ENCODE measurements around the gene PAX7.

The PAX7 gene

GRCh38 chr1:18651713-18652112, 21.1 kb downstream of the PAX7 start:
- Histone ChIP-seq H3K79me2 (ENCODE audit: insufficient read depth, low read length) (no peaks in the 10 kb centered on the region), H3K9me3 (ENCODE audit: low read length) (no peaks in the 10 kb centered on the region), H3K36me3 (ENCODE audit: insufficient read depth, low read length) (no peaks in the 10 kb centered on the region), H3K4me1 (ENCODE audit: insufficient read depth, low read length, severe bottlenecking) (no peaks in the 10 kb centered on the region), H3F3A (ENCODE audit: insufficient read depth, low read length) (no peaks in the 10 kb centered on the region), H3K4me3 (ENCODE audit: low read depth, low read length, poor library complexity, severe bottlenecking) (no peak overlapping the region), H3K9me2 (ENCODE audit: low read depth, low read length) (no peaks in the 10 kb centered on the region), H4K20me1 (ENCODE audit: insufficient read depth, low read length) (no peaks in the 10 kb centered on the region), H3K27me3 (ENCODE audit: insufficient read depth, low read length) (peaks cover 6% of the 10 kb centered on the region; the same call in 1 of the 2 replicates), H3K27ac (ENCODE audit: low read depth, low read length, poor library complexity, severe bottlenecking) (no peak overlapping the region), H3K4me2 (ENCODE audit: low read length) (no peak overlapping the region), H2AFZ (ENCODE audit: low read length) (no peak overlapping the region), H3K9ac (ENCODE audit: low read length) (no peak overlapping the region)
- TF ChIP-seq EZH2 (IDR thresholded peaks at IDR 0.05; ENCODE audit: borderline replicate concordance, low read length) (no peak), CTCF (IDR thresholded peaks at IDR 0.05; ENCODE audit: low read length) (no peak)

- H3K27me3 ChIP-seq (ENCODE audit: insufficient read depth, low read length), result peaks cover 6% of the 10 kb centered on the region; the same call in 1 of the 2 replicates
- H3K27ac ChIP-seq (ENCODE audit: low read depth, low read length, poor library complexity, severe bottlenecking), result no peak overlapping the region
- H3K4me3 ChIP-seq (ENCODE audit: low read depth, low read length, poor library complexity, severe bottlenecking), result no peak overlapping the region
- no peak overlapping the region for H3K4me2 ChIP-seq (ENCODE audit: low read length)
- H3K79me2 ChIP-seq (ENCODE audit: insufficient read depth, low read length), result no peaks in the 10 kb centered on the region
- H3K9me3 ChIP-seq (ENCODE audit: low read length), result no peaks in the 10 kb centered on the region
- H4K20me1 ChIP-seq (ENCODE audit: insufficient read depth, low read length), result no peaks in the 10 kb centered on the region
- no peaks in the 10 kb centered on the region for H3K9me2 ChIP-seq (ENCODE audit: low read depth, low read length)
- no peak overlapping the region for H2AFZ ChIP-seq (ENCODE audit: low read length)
- H3K4me1 ChIP-seq (ENCODE audit: insufficient read depth, low read length, severe bottlenecking), result no peaks in the 10 kb centered on the region
- no peaks in the 10 kb centered on the region for H3F3A ChIP-seq (ENCODE audit: insufficient read depth, low read length)
- no peak overlapping the region for H3K9ac ChIP-seq (ENCODE audit: low read length)
- no peaks in the 10 kb centered on the region for H3K36me3 ChIP-seq (ENCODE audit: insufficient read depth, low read length)
- TF ChIP-seq CTCF (IDR thresholded peaks at IDR 0.05; ENCODE audit: low read length) (no peak), EZH2 (IDR thresholded peaks at IDR 0.05; ENCODE audit: borderline replicate concordance, low read length) (no peak)
Measured at GRCh38 chr1:18652791-18653190, 22.1 kb downstream of the PAX7 start.

- no peak overlapping the region for H2AFZ ChIP-seq (ENCODE audit: low read length)
- no peaks in the 10 kb centered on the region for H3K9me3 ChIP-seq (ENCODE audit: low read length)
- H3K4me3 ChIP-seq (ENCODE audit: low read depth, low read length, poor library complexity, severe bottlenecking), result no peak overlapping the region
- no peak overlapping the region for H3K27ac ChIP-seq (ENCODE audit: low read depth, low read length, poor library complexity, severe bottlenecking)
- H3K4me1 ChIP-seq (ENCODE audit: insufficient read depth, low read length, severe bottlenecking), result no peaks in the 10 kb centered on the region
- no peak overlapping the region for H3K9ac ChIP-seq (ENCODE audit: low read length)
- no peaks in the 10 kb centered on the region for H3K9me2 ChIP-seq (ENCODE audit: low read depth, low read length)
- H3K4me2 ChIP-seq (ENCODE audit: low read length), result no peak overlapping the region
- TF ChIP-seq CTCF (IDR thresholded peaks at IDR 0.05; ENCODE audit: low read length) (no peak), EZH2 (IDR thresholded peaks at IDR 0.05; ENCODE audit: borderline replicate concordance, low read length) (no peak)
- H3K36me3 ChIP-seq (ENCODE audit: insufficient read depth, low read length), result no peaks in the 10 kb centered on the region
- no peaks in the 10 kb centered on the region for H3K79me2 ChIP-seq (ENCODE audit: insufficient read depth, low read length)
- H3K27me3 ChIP-seq (ENCODE audit: insufficient read depth, low read length), result peaks cover 6% of the 10 kb centered on the region; the same call in 1 of the 2 replicates
- H3F3A ChIP-seq (ENCODE audit: insufficient read depth, low read length), result no peaks in the 10 kb centered on the region
- no peaks in the 10 kb centered on the region for H4K20me1 ChIP-seq (ENCODE audit: insufficient read depth, low read length)
Measured at GRCh38 chr1:18653367-18653766, 22.7 kb downstream of the PAX7 start.
